GM18499 (cell line): ENCODE measurements around the gene UTP11.

Experiments used
- ATAC-seq: cut with Tn5 transposase; IDR thresholded peaks from one replicate; pipeline ENCODE4 v1.9.1; 2021; ENCODE audit warnings: moderate number of reproducible peaks; ENCODE audit not compliant: insufficient read depth, unreplicated experiment

UTP11 gene

DNA sequence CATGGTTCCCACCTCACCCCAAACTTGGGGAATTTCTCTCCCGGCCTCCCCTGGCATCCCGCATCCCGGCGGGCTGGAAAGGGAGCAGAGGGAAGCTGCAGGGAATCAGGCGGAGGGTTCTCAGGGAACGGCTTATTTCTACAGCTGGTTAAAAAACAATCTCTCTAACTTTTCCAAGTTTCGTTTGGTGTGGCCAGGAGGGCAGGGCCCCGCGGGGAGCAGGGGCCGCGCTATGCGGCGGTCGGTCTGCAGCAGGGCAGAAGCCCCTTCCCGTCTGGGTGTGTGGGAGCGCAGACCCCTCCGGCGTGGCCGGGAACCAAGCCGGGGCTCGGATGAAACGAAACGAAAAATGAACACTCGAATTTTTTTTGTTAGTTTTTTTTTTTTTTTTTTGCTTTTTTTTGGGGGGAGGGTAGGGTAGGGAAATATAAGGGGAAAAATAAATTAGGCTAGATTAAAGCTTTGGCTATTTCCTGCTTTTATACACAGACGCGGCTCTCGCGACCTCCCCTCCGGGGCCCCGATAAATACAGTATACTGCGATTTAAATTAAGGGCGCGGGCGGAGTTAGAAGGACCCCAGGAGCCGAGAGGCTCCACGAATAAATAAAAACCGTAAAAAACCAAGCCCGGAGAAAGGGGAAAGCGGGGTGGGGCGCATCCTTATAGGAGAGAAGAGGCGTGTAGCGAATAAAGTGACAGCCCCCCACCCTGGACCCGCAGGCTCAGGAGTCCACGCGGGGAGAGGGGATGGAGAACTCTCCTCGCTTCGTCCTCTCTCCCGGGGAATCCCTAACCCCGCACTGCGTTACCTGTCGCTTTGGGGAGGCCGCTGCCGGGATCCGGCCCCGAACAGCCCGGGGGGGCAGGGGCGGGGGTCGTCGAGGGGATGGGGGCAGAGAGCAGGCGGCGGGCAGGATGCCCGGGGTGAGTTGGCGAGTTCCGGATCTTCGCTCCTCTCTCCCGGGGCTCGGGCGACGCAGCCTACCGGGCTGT, 32.0 kb downstream of the UTP11 start:
- no peak for ATAC-seq

DNA sequence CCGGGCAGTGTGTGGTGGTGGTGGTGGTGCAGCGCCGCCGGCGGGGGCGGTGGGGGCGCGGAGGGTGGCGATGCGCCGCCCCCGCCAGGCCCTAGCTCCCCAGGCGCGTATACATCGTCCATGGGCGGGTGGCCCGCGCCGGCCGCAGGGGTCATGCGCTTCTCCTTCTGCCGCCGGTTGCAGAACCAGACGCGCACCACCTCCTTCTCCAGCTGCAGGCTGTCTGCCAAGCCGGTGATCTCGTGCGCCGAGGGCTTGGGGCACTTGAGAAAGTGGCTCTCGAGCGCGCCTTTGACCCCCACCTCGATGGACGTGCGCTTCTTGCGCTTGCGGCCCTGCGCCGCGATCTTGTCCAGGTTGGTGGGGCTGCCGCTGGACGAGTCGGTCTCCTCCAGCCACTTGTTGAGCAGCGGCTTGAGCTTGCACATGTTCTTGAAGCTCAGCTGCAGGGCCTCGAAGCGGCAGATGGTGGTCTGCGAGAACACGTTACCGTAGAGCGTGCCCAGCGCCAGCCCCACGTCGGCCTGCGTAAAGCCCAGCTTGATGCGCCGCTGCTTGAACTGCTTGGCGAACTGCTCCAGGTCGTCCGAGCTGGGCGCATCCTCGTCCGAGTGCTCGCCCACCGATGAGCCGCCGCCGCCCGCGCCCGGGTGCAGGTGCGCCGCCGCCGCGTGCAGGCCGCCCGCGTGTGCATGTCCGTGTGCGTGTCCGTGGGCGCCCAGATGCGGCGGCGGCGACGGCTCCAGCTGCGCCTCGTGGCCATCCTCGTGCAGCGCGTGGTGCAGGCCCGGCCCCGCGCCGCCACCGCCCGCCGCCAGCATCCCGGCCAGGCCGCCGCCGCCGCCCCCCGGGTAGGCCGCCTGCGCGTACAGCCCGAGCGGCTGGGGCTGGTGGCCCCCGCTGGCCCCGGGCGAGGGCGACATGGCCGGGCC, 33.1 kb downstream of the UTP11 start:
- no peak for ATAC-seq

DNA sequence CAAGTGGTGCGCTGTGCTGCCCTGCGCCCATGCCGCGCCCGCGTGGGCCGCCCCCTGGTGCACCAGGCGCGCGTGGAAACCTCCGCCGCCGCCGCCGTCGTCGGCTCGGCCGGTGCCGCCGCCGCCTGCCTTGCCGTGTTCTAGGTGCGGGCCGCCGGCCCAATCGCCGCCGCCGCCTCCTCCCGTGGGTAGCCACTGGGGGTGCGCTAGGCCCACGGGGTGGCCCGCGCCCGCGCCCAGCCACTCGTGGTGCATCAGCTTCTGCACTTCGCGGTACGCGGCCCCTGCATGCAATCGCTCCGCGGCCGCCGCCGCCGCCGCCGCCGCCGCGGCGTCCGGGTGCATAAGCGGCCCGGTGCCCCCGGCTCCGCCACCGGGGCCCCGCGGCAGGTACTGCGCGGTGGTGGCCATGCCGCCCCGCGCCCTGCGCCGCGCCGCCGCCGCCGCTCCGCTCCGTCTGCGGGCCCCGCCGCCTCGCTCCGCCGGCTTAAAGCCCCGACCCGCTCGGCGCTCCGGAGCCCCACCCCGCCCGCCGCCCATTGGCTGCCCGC, 33.9 kb downstream of the UTP11 start, which contains the start of gene POU3F1:
POU3F1 (minus strand) TSS at position 461 of the 551 bp plus-strand sequence; CDS start at position 411, 50 bp downstream.
- no peak for ATAC-seq

- ATAC-seq: no peak
Observed at GRCh38 chr1:38046884-38047602, 34.5 kb downstream of the UTP11 start.

GRCh38 chr1:38047603-38048141, 35.1 kb downstream of the UTP11 start:
- ATAC-seq: no peak

DNA sequence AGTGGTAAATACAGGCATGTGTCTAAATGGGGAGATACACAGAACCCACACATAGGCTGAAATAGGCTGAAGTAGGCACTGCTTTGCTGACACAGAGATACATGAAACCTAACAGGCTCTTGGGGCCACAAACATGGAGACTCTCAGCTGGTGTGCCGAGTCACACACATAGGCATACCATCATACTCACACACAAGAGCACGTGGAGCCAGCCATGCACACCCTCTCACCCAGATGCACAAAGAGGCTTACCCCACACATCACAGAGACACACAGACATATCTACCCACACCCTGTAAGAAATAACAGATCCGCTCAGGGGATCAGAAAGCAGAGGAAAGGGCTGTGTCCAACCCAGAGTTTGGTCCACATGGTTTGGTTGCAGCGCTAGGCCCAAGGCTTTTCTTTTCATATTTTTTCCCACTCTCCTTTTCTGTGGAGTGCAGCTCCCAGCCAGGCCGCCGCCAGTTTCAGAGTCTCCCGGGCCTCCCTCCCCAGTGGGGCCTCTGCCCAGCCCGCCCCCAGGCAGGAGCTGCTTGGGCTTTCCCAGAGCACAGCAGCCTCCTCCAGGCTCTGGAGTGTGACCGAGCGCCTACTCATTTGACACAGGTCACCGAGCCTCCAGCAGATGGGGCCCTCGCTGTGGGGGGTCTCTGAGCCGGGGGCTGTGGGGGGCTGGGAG, 38.0 kb downstream of the UTP11 start:
- no peak for ATAC-seq

DNA sequence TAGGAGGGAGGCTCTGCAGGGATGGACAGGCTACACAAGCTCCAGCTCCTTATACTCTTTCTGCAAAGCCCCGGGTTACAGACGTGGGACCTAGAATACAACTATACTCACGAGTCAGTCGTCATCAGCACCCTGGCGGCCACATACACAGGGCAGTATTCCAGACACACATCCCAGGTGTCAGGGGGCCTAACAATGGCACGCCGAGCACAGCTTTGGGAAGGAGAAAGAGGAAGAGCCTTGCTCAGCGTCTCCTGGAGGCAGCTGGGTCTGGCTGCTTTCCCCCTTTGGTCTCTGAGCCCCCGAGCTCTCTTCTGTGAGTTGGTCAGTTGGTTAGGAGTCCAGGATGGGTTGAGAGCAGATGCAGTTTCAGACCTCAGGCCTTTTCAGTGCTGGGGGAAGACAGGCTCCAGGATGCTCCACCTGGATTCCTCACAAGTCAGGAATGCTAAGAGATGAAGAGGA, 38.6 kb downstream of the UTP11 start:
- ATAC-seq: no peak

DNA sequence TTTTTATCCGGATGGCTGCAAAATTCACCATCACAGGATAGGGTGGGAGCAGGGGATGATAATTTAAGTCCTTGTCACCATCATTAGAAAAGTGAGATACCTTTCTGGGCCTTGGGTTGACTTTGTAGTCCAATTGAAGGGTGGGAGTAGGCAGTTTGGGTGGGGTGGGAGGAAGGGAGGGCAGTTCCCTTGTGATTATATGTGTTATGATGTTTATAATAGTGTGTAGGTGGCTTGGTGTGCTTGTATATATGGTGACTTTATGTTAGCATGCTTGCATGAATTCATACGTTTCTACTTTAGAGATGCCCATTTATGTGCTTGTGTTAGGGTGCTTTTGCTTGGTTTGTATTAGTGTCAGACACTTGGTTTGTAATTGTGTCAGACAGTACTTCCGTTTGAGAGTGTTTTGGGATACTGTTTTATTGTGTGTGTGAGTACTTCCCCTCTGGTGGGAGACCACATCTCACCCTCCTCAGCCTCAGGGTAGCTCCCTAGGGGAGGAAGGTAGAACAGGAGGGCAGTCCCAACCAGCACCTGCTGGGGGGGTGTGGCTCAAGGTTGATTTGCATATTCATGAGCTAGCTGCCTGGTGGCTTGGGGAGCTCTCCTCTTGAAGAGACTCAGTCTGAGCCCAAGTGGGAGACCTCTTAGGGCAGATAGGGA, 40.3 kb downstream of the UTP11 start:
- no peak for ATAC-seq

- ATAC-seq: no peak
Observed at GRCh38 chr1:38053416-38054091, 41.0 kb downstream of the UTP11 start.

DNA sequence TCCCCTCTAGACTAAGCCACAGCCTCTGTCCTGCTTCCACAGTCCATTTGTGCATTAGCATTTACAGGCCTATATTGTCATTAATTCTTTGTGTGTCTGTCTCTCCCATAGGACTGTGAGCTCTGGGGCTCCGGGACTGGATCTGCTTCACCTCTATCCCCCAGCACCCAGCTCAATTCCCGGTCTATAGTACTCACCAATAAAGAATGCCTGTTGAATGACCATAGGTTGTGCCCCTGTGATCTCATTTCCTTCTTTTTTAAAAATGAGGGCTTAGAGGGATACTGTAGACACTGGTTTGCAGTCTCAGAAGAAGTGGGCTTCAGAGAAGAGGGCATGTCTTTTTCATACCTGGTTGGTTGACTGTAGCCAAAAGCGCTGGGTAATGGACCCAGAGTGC, 42.9 kb downstream of the UTP11 start:
- no peak for ATAC-seq

DNA sequence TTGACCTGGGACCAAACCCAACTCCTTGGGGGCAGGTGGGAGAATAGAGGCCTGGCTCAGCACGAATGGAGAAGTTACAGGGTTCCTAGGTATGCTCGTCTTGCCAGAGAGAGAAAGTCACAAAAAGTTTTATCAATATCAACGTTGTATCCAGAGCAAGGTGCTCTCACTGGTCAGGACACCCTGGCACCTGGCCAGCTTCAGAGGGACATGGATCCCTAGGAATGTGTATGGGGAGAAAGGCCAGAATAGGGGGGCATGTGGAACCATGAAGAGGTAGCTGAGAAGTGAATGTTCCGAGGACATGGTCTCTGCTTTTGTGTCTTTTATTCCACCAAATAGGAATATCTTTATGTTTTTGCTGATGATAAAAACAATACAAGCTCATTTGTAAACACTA, 43.4 kb downstream of the UTP11 start:
- no peak for ATAC-seq

- ATAC-seq: no peak
Observed at GRCh38 chr1:38059635-38060250, 47.2 kb downstream of the UTP11 start.

GRCh38 chr1:38060498-38060897, 48.0 kb downstream of the UTP11 start:
- no peak for ATAC-seq

DNA sequence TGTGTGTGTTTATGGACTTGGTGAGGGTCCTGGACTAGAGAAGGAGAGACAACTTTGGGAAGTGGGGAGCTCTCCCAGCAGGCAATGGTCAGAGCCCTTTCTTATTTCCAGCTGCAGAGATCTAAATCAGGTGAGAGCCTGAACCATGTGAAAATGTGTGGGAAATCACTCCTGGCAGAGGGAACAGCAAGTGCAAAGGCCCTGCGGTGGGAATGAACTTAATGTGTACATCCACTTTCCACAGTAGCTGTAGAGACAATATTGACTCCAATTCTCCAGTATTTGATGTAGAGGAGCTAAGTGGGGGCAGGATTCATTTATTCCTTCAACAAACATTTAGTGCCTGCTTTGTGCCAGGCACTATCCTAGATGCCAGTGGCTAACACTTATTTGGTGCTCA, 48.8 kb downstream of the UTP11 start:
- no peak for ATAC-seq

GRCh38 chr1:38061883-38062328, 49.4 kb downstream of the UTP11 start:
- no peak for ATAC-seq

DNA sequence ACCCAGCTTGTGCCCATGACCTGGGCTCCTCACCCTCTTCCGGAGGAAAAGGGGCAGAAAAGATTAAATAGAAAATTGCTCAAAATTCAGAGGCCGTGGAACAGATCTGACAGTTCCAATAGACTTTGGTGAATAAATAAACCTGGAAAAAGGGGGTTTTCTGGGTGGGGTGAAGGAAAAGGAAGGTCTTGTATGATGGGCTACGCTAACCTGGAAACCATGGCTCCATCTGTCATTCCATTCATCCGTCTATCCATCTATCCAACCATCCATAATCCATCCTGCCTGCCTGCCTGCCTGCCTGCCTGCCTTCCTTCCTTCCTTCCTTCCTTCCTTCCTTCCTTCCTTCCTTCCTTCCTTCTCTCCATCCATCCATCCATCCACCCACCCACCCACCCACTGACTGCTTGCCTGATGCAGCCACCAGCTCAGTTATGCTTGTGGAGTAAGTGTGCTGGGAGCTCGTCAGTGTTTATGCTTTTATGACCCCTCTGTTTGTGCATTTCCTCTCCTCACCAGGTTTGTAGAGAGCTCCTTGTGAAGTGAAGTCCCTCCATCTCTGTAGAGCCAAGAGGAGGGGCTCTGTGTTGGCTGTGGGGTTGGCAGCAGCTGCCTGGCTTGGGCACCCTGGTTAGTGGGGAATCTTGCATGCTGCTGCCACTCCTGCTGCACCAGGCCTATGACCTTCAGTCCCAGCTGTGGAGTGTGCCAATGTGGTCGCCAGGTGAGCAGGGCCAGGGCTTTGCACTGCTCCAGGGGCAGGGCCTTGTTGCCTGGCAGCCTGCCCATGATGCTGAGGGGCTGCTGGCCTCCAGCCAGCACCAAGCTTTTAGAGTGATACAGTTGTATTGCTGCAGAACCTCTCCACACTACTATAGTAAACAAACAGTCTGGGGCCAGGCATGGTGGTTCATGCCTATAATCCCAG, 50.1 kb downstream of the UTP11 start:
- no peak for ATAC-seq
